ENCODE results near the gene OPCML.

DNA sequence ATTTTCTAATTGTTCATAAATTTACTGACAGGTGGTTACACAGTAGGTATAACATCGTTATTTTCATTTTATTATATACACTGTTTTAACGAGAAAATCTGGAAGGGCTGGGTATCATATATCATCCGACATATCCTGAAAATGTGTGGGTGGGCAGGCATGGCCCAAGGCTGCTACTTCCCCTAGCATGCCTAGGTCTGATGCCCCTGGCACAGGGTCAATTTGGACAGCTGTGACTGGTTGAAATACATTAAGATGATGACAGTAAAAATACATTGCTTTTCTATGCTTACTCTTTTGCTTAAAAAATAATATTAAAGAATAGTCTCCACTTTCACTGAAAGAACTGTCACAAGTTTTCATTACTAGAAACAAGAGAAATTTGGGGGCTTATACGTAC, 908.8 kb downstream of the OPCML start:
- TF ChIP-seq CTCF (IDR thresholded peaks at IDR 0.05) (no peak), POLR2A (IDR thresholded peaks at IDR 0.05) (no peak)
